Measurements from ENCODE around the gene CHST8.

The CHST8 gene

GRCh38 chr19:33749619-33750175, 127.9 kb downstream of the CHST8 start:
- DNase-seq (ENCODE audit: low read depth), result no peak
- Histone ChIP-seq H3K36me3 (ENCODE audit: control insufficient read depth, insufficient read depth, low read length, severe bottlenecking) (no peaks in the 10 kb centered on the region), H3K9ac (ENCODE audit: low read length) (no peak overlapping the region), H3K4me3 (ENCODE audit: low read length) (no peak overlapping the region), H3K27me3 (replicated peaks; ENCODE audit: control insufficient read depth, insufficient read depth, low read length) (peaks cover 30% of the 10 kb centered on the region), H3K9me3 (ENCODE audit: control insufficient read depth, low read length) (no peaks in the 10 kb centered on the region), H3K4me1 (ENCODE audit: control insufficient read depth, insufficient read depth, low read length) (no peaks in the 10 kb centered on the region)

- no peak overlapping the region for H3K4me3 ChIP-seq (ENCODE audit: low read length)
- H3K9me3 ChIP-seq (ENCODE audit: control insufficient read depth, low read length), result no peaks in the 10 kb centered on the region
- no peak overlapping the region for H3K9ac ChIP-seq (ENCODE audit: low read length)
- DNase-seq (ENCODE audit: low read depth), result no peak
- no peaks in the 10 kb centered on the region for H3K36me3 ChIP-seq (ENCODE audit: control insufficient read depth, insufficient read depth, low read length, severe bottlenecking)
- no peaks in the 10 kb centered on the region for H3K4me1 ChIP-seq (ENCODE audit: control insufficient read depth, insufficient read depth, low read length)
- peaks cover 31% of the 10 kb centered on the region for H3K27me3 ChIP-seq (replicated peaks; ENCODE audit: control insufficient read depth, insufficient read depth, low read length)
Observed at GRCh38 chr19:33750587-33751435, 129.1 kb downstream of the CHST8 start.

DNA sequence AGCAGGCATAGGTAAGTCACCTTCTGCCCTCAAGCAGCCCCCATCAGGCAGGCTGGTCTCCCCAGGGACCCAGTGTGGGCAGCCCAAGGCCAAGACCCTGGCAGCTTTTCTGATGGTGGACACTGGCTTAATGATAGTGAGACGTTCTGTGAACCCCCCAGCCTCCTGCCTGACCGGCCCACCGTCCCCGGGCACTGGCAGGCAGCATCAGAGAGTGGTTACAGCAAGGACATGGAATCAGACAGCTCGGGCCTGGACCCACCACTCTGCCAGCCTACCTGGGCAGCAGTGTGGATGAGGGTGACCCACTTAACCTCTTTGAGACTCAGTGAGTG, 129.7 kb downstream of the CHST8 start:
- no peak overlapping the region for H3K9ac ChIP-seq (ENCODE audit: low read length)
- H3K4me1 ChIP-seq (ENCODE audit: control insufficient read depth, insufficient read depth, low read length), result no peaks in the 10 kb centered on the region
- no peak for DNase-seq (ENCODE audit: low read depth)
- H3K9me3 ChIP-seq (ENCODE audit: control insufficient read depth, low read length), result no peaks in the 10 kb centered on the region
- no peaks in the 10 kb centered on the region for H3K36me3 ChIP-seq (ENCODE audit: control insufficient read depth, insufficient read depth, low read length, severe bottlenecking)
- no peak overlapping the region for H3K4me3 ChIP-seq (ENCODE audit: low read length)
- peaks cover 34% of the 10 kb centered on the region for H3K27me3 ChIP-seq (replicated peaks; ENCODE audit: control insufficient read depth, insufficient read depth, low read length)

- Histone ChIP-seq H3K9me3 (ENCODE audit: control insufficient read depth, low read length) (no peaks in the 10 kb centered on the region), H3K36me3 (ENCODE audit: control insufficient read depth, insufficient read depth, low read length, severe bottlenecking) (no peaks in the 10 kb centered on the region), H3K9ac (ENCODE audit: low read length) (no peak overlapping the region), H3K27me3 (replicated peaks; ENCODE audit: control insufficient read depth, insufficient read depth, low read length) (peaks cover 32% of the 10 kb centered on the region), H3K4me1 (ENCODE audit: control insufficient read depth, insufficient read depth, low read length) (no peaks in the 10 kb centered on the region), H3K4me3 (ENCODE audit: low read length) (no peak overlapping the region)
- no peak for DNase-seq (ENCODE audit: low read depth)
Observed at GRCh38 chr19:33752018-33752800, 130.5 kb downstream of the CHST8 start.

GRCh38 chr19:33752945-33753344, 131.2 kb downstream of the CHST8 start:
- peaks cover 30% of the 10 kb centered on the region for H3K27me3 ChIP-seq (replicated peaks; ENCODE audit: control insufficient read depth, insufficient read depth, low read length)
- no peaks in the 10 kb centered on the region for H3K9me3 ChIP-seq (ENCODE audit: control insufficient read depth, low read length)
- no peak for DNase-seq (ENCODE audit: low read depth)
- H3K4me3 ChIP-seq (ENCODE audit: low read length), result no peak overlapping the region
- no peaks in the 10 kb centered on the region for H3K36me3 ChIP-seq (ENCODE audit: control insufficient read depth, insufficient read depth, low read length, severe bottlenecking)
- H3K4me1 ChIP-seq (ENCODE audit: control insufficient read depth, insufficient read depth, low read length), result no peaks in the 10 kb centered on the region
- H3K9ac ChIP-seq (ENCODE audit: low read length), result no peak overlapping the region

DNA sequence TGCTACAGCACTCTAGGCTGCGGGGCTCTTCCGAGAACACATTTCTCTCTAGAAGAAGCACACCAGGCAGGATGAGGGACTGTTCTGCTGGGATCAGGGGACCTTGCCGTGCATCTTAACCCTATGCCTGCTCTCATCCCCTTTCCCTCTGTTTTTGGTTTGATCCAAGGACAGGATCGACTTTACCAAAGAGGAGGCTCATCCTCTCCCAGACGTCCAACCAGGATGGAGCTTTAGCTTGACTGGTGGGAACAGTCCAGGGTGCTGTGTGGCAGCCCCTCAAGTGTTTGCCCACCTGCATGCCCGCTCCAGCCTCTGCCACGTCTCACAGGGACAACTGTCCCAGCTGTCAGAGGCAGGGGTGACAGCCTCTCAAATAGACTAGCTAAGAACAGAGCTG, 132.6 kb downstream of the CHST8 start:
- Histone ChIP-seq H3K27me3 (replicated peaks; ENCODE audit: control insufficient read depth, insufficient read depth, low read length) (peaks cover 30% of the 10 kb centered on the region), H3K9me3 (ENCODE audit: control insufficient read depth, low read length) (no peaks in the 10 kb centered on the region), H3K9ac (ENCODE audit: low read length) (no peak overlapping the region), H3K4me1 (ENCODE audit: control insufficient read depth, insufficient read depth, low read length) (no peaks in the 10 kb centered on the region), H3K36me3 (ENCODE audit: control insufficient read depth, insufficient read depth, low read length, severe bottlenecking) (no peaks in the 10 kb centered on the region), H3K4me3 (ENCODE audit: low read length) (no peak overlapping the region)
- DNase-seq (ENCODE audit: low read depth), result no peak

DNA sequence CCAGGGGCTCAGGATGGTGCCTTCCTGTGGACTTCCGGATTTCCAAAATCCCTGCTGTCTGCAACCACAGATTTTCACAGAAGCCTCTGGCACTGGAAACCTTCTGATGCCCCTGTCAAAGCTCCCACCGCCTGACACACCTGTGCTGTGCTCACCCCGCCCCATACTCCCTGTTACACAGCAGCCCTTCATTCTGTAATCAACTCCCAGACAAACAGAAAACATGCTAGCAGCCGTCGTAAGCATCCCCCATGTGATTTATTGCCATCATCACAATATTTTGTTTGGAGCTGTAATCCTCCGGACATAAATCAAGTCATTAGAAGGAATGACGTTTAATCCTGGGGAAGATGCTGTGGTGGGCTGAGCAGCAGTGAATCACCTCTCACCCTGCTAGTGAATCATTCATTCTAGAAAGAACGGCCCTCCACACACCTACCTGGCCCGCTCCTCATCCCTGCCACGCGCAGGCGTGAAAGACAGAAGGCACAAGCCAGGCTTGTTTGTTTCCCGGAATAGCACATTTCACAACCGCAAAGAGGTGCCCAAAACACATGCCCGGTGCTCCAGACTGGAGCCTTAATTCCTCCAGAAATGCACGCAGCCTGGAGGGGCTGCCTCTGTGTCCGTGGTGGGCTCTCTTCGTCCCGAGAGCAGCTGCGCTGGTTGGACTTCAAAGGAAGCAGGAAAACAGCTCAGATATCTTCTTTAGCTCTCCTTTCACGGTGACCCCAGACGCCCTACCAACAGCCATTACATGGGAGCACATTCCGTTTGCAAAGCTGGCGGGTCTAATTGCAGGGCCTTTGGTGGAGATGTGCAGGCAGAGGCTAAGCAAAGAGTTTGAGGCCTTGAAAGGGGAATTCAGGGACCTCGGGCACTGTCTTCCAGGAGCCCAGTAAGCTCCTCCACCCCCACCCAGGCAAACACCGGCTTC, 133.6 kb downstream of the CHST8 start:
- Histone ChIP-seq H3K36me3 (ENCODE audit: control insufficient read depth, insufficient read depth, low read length, severe bottlenecking) (no peaks in the 10 kb centered on the region), H3K9me3 (ENCODE audit: control insufficient read depth, low read length) (no peaks in the 10 kb centered on the region), H3K4me3 (ENCODE audit: low read length) (no peak overlapping the region), H3K9ac (ENCODE audit: low read length) (no peak overlapping the region), H3K27me3 (replicated peaks; ENCODE audit: control insufficient read depth, insufficient read depth, low read length) (peaks cover 30% of the 10 kb centered on the region), H3K4me1 (ENCODE audit: control insufficient read depth, insufficient read depth, low read length) (no peaks in the 10 kb centered on the region)
- no peak for DNase-seq (ENCODE audit: low read depth)

DNA sequence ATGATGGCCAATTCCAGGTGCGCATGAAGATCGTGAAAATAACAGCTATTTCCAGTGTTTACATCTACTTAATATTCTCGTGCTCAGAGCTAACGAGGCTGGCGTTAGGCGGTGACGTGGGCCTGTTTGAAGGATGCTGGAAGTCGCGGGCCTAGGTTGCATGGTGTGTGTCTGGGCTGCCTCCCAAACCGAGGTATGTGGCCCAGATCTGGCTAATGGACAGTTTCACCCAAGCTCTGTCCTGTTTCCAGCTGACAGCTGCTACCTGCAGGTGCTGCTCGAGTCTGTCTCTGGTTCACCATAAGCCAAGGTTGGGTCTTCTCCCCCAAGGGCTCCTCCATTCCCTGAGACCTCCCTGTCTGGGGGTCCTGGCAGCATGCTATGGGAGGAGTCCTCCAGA, 134.4 kb downstream of the CHST8 start:
- H3K4me3 ChIP-seq (ENCODE audit: low read length), result no peak overlapping the region
- H3K9me3 ChIP-seq (ENCODE audit: control insufficient read depth, low read length), result no peaks in the 10 kb centered on the region
- no peak overlapping the region for H3K9ac ChIP-seq (ENCODE audit: low read length)
- H3K27me3 ChIP-seq (replicated peaks; ENCODE audit: control insufficient read depth, insufficient read depth, low read length), result peaks cover 30% of the 10 kb centered on the region
- DNase-seq (ENCODE audit: low read depth), result no peak
- no peaks in the 10 kb centered on the region for H3K36me3 ChIP-seq (ENCODE audit: control insufficient read depth, insufficient read depth, low read length, severe bottlenecking)
- H3K4me1 ChIP-seq (ENCODE audit: control insufficient read depth, insufficient read depth, low read length), result no peaks in the 10 kb centered on the region

DNA sequence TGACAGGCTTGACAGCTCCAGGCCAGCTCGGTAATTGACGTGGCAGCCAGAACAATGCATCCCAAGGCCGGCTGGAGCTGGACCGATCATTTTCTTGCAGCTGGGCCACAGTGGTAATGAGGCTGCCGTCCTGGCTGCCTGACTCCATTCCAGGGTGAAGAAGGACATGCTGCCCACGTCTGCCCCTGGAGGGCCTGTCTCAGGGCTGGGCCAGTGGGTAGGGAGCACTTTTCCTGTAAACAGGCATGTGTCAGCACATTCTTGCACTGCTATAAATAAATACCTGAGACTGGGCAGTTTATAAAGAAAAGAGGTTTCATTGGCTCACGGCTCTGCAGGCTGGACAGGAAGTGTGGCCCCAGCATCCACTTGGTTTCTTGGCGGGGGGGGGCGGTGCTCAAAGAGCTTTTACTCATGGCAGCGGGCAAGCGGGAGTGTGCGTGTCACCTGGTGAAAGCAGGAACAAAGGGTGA, 136.8 kb downstream of the CHST8 start:
- Histone ChIP-seq H3K36me3 (ENCODE audit: control insufficient read depth, insufficient read depth, low read length, severe bottlenecking) (no peaks in the 10 kb centered on the region), H3K9me3 (ENCODE audit: control insufficient read depth, low read length) (no peaks in the 10 kb centered on the region), H3K9ac (ENCODE audit: low read length) (no peak overlapping the region), H3K27me3 (replicated peaks; ENCODE audit: control insufficient read depth, insufficient read depth, low read length) (peaks cover 31% of the 10 kb centered on the region), H3K4me3 (ENCODE audit: low read length) (no peak overlapping the region), H3K4me1 (ENCODE audit: control insufficient read depth, insufficient read depth, low read length) (no peaks in the 10 kb centered on the region)
- DNase-seq (ENCODE audit: low read depth), result no peak

- Histone ChIP-seq H3K27me3 (replicated peaks; ENCODE audit: control insufficient read depth, insufficient read depth, low read length) (peaks cover 28% of the 10 kb centered on the region), H3K4me1 (ENCODE audit: control insufficient read depth, insufficient read depth, low read length) (no peaks in the 10 kb centered on the region), H3K9me3 (ENCODE audit: control insufficient read depth, low read length) (no peaks in the 10 kb centered on the region), H3K36me3 (ENCODE audit: control insufficient read depth, insufficient read depth, low read length, severe bottlenecking) (no peaks in the 10 kb centered on the region), H3K4me3 (ENCODE audit: low read length) (no peak overlapping the region), H3K9ac (ENCODE audit: low read length) (no peak overlapping the region)
- no peak for DNase-seq (ENCODE audit: low read depth)
Observed at GRCh38 chr19:33759356-33759755, 137.6 kb downstream of the CHST8 start.

Data from adipocyte (in vitro differentiated cells).